HG03565 (cell line): ENCODE results near the gene PIN1.

Experiments used
- ATAC-seq: cut with Tn5 transposase; IDR thresholded peaks from one replicate; pipeline ENCODE4 v1.9.1; 2021; ENCODE audit warnings: mild to moderate bottlenecking, moderate library complexity; ENCODE audit not compliant: unreplicated experiment

Gene PIN1

DNA sequence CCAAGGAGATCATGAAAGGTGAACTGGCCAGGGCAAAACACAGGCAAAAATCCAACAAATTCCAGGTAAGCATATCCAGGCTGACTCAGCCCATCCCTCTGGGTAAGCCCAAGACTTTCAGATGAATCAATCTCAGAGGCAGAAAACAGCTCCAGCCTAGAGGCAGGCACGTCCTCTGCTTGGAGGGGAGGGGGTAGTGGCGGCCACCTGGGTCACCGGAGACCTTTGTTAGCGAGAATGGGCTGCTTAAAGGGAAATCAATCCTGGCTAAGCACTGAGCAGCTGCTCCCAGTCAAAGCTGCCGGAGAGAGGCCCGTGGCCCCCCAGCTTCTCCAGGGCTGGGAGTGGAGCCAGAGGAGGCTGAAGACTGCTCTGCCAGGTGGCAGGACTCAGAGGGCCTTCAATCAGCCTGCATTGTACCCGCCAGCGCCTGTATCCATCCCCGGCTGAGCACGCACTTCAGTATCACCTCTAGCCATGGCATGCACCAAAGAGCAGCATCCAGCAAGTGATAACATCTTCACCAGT is 48.2 kb downstream of the PIN1 start:
- no peak for ATAC-seq

- no peak for ATAC-seq
Observed at GRCh38 chr19:9883764-9884163, 48.6 kb downstream of the PIN1 start.

GRCh38 chr19:9885077-9885552 is 50.0 kb downstream of the PIN1 start:
- no peak for ATAC-seq

GRCh38 chr19:9891609-9892373 is 56.7 kb downstream of the PIN1 start:
- ATAC-seq = no peak
